Prostate gland (tissue), 1 donor: ENCODE measurements around the gene C1orf210.

Source experiments
- POLR2A ChIP-seq: fragments of 450-650 bp; IDR thresholded peaks from one replicate; pipeline ENCODE4 v1.6.1; 2016; ENCODE audit warnings: antibody characterized with exemption, mild to moderate bottlenecking
- POLR2AphosphoS5 ChIP-seq: sonication (generic); formaldehyde crosslinking; IDR thresholded peaks from one replicate; pipeline ENCODE4 v1.6.1; 2017; ENCODE audit warnings: antibody characterized with exemption

GRCh38 chr1:43243299-43243698 lies 42.1 kb downstream of the C1orf210 start:
- TF ChIP-seq POLR2AphosphoS5 (no peak), POLR2A (no peak)
